Inflammatory macrophage treated with lipopolysaccharide for 4 hours (primary cell): ENCODE measurements around the gene ONECUT1.
A peak's percentile ranks its signal among the peaks of the same experiment; 100 is the strongest.
"Not testable (repeated sequence)": the region's sequence is repeated elsewhere in the genome, so short reads cannot be mapped to it uniquely, and the experiment has no call there.

Source experiments
- DNase-seq: peaks from one replicate; pipeline ENCODE4 v3.0.0-alpha.2; 2020

The ONECUT1 gene

DNA sequence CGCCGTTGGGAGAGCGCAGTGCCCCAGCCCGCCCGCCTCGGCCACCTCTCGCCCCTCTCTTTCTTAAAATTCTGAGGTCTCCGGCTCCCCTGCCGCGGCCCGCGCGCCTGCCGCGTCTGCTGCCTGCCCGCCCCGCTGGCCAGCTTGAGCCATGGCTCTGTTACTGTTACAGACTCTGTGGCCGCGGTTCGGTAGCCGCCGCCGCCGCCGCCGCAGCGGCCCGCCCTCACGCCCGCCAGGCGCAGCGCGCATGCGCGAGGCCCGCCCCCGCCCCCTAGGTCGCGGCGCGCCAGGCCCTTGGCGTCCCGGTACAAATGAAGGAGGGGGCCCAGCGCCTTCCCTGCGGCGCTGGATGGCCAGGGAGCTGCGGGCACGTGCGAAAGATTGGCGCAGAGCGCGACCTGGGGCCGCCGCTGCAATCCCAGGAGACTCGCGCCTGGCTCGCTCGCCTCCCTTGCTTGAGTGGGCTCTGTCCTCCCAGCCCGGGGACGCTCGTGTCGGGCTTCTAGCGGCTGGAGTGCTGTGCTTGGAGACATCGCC, at the start of gene ONECUT1:
TSS of gene ONECUT1 (minus strand) at position 168 of the 540 bp plus-strand sequence. CDS start 452 bp downstream, outside the sequence.
- DNase-seq: peak; percentile 50

DNA sequence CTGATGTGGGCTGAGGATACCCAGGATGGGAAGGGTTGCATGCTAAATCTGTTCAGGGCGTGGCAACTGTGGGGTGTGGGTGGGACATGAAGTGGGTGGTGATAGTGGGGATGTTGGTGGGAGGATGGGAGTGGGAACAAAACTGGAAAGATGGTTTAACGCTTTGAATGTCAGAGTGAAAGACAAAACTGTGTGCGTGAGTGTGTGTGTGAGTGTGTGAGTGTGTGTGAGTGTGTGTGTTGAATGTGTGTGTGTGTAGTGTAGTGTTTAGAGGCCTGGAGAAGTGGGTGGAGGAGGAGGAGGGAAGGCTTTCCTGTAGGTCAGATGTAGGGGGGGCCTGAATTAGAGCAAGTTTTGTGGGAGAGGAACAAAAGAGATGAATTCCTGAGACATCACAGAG, 44.2 kb upstream of the ONECUT1 start:
- no peak for DNase-seq

DNA sequence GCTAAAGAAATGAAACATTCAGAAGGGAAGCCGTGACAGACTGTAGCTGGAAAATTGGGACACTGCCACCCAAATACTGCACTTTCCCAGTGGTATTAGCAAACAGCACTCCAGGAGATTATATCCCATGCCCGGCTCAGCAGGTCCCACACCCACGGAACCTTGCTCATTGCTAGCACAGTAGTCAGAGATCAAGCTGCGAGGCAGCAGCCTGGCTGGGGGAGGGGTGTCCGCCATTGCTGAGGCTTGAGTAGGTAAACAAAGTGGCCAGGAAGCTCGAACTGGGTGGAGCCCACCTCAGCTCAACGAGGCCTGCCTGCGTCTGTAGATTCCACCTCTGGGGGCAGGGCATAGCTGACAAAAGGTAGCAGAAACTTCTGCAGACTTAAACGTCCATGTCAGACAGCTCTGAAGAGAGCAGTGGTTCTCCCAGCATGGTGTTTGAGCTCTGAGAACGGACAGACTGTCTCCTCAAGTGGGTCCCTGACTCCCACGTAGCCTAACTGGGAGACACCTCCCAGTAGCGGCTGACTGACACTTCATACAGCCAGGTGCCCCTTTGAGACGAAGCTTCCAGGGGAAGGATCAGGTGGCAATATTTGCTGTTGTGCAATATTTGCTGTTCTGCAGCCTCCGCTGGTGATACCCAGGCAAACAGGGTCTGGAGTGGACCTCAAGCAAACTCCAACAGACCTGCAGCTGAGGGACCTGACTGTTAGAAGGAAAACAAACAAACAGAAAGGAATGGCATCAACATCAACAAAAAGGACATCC, 34.2 kb upstream of the ONECUT1 start:
- DNase-seq: not testable (repeated sequence)

GRCh38 chr15:52822475-52822874, 32.3 kb upstream of the ONECUT1 start:
- DNase-seq: no peak

DNA sequence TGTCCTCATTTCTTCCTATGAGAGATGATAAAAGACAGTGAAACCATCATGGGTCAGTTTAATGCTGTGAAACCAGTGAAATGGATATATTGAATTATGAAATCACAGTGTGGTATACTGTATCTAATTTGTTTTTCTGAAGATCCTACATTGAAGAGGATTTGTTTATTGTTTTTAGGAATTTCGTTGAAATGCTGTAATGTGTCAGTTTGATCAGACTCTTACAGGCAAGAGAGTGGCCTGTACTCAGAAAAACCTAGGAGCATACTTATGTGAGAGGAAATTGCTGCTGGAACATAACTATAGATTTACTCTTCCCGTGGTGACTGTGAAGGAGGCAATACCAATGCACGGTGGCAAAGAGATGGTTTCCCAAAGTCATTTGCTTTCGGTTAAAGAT, 29.1 kb upstream of the ONECUT1 start:
- DNase-seq: no peak

- not testable (repeated sequence) for DNase-seq
Observed at GRCh38 chr15:52815899-52816298, 25.8 kb upstream of the ONECUT1 start.

GRCh38 chr15:52808996-52809395, 18.9 kb upstream of the ONECUT1 start:
- DNase-seq: no peak

DNA sequence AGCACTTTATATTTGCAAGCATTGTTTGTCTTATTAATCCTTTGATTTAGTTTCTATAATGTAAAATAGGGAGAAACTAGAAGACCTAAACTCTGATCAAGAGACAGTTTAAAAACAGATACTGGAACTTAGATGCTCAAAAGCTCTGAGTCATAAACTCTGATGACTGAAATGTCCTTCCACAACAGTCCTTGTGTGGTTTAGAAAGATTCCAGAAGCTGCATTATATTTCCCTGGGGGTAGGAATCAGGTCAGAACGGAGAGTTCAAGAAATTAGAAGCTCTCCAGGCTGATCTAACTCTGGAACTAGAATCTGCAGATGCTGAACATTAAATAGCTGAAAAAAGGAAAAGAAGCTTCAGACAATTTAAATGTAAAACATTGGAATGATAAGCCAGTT, 18.3 kb upstream of the ONECUT1 start:
- DNase-seq: no peak

GRCh38 chr15:52806284-52806655, 16.1 kb upstream of the ONECUT1 start:
- no peak for DNase-seq

DNA sequence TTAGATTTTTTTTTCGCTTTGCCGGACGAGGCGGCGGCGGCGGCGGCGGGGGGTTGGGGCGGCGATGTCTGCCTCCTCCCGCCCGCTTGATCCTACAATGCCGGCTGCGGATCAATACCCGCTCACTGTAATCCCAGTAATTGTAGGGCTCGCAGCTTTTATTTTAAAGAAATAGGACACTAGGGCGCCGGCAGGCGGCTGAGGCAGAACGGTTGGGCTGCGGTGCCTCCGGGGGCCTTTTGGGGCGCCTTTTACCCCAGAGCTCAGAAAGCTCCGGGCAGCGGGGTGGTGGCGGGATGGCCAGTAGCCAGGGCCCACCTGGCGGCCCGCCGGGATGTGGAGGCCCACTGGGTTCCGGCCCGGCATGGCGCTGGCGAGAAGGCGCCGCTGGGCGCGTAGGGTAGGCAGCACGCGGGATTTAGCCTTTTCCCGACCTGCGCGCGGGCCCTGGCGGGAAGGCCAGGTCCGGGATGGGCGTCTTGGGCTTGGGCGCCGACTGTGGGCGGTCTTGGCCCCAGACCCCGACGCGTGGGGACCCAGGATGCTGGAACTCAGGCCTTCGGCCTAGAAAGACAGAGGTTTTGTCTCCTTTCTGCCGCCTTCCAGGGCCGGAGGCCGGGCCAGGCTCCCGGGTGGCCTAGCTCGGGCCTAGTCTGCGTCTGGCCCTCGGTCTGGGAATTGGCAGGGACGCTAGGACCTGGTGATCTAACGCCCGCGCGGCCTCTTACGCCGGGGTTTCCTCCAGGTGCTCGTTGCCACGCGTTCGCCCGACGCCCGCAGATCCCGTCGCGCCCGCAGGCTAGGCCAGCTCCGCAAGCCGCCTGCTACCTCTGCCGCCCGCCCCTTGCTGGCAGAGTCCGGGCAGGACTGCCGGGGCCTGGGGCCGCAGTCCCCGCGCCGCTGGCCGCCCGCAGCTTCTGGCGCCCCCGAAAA, 15.5 kb upstream of the ONECUT1 start:
- no peak for DNase-seq

DNA sequence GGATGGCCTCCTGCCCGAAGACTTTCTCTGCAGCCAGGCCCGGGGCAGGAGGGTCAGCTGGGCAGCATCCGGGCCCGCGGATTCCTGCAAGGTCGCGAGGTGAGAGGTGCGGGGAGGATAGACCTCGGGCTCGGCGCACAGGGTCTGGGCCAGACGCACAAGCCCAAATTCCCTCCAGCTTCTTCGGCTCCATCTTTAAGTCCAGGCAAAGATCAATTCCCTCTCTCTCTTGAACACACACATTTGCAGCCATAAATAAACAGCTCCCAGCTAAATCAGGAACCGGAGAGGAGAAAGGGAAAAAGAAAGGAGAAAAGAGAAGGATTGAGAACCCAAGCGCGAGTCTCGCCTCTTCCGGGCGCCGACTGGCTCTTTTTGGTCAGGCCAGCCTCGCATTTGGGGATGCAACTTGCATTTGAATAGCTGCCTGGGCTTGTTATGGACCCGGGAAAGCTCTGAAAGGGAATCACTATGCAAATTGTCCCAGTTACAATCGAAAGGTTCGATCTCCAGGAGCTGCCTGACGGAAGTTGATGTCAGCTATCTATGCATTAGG, 14.5 kb upstream of the ONECUT1 start:
- DNase-seq: no peak

GRCh38 chr15:52803467-52804306, 13.6 kb upstream of the ONECUT1 start:
- DNase-seq: no peak

GRCh38 chr15:52803108-52803466, 13.0 kb upstream of the ONECUT1 start:
- DNase-seq: no peak

DNA sequence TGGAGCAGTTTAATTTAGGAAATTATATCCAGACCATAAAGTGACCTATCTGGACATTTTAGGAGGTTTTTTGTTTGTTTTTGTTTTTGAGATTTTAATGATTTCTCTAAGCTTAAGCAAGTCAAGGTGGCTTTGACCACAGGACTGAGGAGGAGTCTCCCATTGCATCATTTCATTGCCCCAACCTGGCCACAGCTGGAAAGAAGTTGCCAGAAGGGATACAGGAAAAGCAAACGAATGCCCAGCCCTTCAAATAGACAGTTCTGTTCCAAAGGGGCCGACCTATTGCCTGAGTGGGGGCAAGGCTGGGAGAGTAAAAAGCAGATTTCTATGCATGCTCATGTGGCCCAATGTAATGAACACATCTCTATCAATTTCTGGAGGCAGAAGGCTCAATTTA, 12.0 kb upstream of the ONECUT1 start:
- DNase-seq: no peak

DNA sequence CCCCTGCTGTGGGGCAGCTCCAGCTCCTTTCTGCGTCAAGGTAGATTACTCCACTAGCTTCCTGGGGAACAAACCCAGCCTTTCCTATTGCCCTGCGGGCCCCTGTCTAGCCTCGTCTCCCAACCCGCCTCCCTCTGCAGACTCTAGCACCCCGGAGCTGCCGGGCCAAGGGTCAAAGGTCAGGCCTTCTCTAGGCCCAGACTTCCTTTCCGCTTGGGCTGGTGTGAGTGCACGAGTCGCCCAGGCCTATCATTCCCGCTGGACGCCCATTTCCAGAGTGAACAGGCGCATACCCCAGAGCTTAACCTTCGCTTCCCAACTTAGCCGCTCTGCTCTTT, 11.6 kb upstream of the ONECUT1 start:
- no peak for DNase-seq

DNA sequence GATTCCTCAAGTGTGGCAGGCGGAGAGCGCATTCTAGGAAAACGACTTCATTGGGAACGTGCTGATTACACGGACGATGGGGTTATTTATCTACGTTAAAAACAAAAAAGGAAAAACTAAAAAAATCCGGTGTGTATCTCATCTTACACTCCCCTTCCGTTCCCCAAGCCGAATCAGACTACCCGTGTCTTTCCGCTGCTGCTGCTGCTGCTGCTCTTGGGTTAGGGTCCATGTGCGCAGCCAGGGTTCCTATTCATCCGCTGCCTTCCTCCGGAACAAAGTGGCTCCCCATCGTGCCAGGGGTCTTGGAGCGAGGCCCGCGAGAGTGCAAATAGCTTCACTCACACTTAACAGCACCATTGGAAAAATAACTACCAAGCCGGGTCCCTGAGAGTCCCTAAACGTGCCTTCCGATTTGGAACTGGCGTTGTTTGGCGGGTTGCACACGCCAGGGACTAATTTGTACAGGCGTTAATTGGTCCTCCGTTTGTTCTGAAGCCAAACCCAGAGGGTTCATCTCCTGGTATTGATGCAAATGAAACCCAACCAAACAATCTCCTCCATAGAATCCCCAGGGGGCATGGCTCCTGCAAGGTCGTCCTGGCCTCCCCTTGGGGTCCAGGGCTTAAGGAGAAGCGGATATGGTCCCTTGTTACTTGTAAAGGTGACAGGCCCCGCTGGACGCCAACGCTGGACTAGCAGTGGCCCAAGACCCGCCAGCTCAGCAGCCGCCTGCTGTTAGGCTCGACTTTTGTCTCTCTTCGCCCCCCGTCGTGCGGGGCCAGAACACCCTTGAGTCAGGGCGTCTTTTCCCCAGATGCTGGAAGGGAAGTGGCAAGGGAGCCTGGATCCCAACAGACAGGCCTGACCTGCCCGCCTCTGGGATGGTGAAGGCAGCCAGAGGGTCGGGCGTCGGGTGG, 11.0 kb upstream of the ONECUT1 start:
- DNase-seq: no peak

DNA sequence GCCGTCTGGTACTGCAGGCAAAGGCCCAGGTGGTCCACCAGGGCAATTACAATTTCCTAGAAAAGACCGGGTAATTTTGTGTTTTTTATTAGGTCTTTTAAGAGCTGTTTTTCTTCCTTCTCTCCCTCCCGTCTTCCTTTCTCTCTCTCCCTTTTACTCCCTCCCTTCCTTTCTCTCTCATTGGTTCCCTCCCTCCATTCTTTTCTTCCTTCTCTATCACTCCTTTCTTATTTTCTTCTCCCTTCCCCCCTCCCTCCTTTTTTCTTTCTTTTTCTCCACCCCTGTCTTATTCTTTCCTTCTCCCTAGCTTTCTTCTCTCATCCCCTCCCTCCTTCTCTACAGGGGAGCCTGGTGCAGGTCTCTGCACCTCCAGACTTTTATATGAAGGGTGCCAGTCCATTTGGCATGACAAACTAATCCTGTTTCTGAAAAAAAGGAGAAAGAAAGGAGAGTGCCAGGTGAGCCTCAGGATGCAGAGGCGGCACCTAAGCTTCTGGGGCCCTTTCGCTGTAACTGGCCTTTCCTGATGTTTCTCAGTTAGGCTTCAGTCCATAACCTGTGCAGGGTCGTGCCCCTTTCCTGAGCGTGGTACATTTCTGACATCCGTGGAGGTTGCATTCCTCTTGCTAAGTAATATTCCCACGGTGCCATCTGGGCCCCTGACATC, 9.1 kb upstream of the ONECUT1 start:
- no peak for DNase-seq

DNA sequence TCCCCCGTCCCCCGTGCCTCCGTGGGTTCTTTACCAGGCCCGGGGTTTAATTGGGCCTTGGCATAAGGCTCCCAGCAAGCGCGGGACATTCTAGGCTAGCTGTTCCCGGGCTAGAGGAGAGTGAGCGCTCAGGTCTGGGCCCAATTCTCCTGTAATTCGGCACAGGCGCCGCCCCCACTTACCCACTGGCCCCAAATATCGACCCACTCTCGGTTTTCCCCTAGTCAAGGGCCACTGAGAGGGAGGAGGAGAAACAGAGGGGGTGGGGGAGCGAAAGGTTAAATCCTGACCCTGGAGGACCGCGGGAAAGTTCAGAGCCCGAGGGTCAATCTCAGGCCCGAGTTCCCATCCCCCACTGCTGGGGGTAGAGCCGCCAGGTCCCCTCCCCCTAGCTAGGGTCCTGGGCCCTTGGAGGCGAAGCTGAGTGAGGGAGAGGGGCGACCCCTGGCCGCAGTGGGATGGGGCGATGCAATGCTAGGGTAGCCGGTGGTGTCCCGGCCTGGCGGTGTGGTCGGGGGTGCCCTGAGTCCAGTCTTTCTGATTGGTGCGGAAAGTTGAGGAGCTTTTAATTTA, 8.5 kb upstream of the ONECUT1 start:
- DNase-seq: no peak

DNA sequence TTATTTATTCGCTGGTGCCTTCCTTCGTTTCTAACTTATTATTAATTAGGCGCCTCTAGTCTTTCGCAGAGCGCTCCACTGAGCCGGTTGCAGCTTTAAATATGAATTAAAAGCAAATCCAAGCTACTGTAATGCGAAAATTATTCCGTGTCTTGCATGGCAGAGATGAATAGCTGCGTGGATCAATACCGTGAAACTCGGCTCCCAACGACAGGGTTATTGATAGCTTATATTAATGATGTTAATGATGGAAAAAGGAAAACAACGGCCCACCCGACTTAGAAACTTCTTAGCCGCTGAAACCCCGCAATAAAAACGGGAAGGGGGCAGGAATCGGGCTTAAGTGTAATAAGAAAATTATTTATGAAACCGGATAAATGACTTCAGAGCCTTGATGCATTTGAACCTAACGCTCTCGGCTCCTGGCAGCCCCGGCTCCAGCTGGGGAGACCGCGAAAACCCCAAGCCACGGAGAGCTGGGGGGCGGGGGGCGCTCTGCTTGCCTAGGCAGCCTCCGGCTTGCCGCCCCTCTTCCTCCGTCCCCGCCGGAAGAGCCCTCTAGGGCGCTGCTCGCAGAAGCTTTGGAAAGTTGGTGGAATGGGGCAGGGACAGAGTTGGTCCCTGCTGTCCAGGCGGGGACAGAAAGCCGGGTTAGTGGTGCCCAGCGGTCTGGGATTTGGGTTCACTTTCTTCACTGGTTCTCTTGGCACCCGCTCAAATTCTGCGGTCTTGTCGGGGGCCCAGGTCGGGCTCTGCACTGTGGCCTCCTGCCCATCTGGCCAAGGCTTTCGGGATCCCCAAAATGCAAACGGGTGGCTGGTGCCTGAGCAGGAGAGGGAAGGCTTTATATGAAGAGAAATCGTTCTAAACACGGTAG, 7.7 kb upstream of the ONECUT1 start:
- DNase-seq: no peak
